ENCODE data around the gene PRPF38B. TPM values are rescaled to one million over a fixed set of nuclear protein-coding genes. Genes with fewer than 3 reads are reported as not detected.

The PRPF38B gene
- total and polyA plus RNA-seq, 9 of the 15 experiments (the other 6 are each of a cell fraction or from before 2014, with no cell fraction given): 25.3 to 85.5 (median 66.4) TPM

GRCh38 chr1:108704496-108704895 is 12.4 kb downstream of the PRPF38B start:
- Histone ChIP-seq H2AFZ (ENCODE audit: low read depth, low read length) (no peak overlapping the region), H3K79me2 (ENCODE audit: control insufficient read depth, insufficient read depth, low read length) (no peaks in the 10 kb centered on the region), H3K9me1 (ENCODE audit: control insufficient read depth, insufficient read depth, low read length) (no peaks in the 10 kb centered on the region), H3K4me2 (ENCODE audit: insufficient read depth, low read length) (no peak overlapping the region), H3K4me1 (replicated peaks in 1 of 2; ENCODE audit: control insufficient read depth in 2 of 2, insufficient read depth in 2 of 2, low read length in 2 of 2) (peaks cover 2 to 9% of the 10 kb centered on the region in 2 experiments; a peak in 4 of 5 replicates), H4K20me1 (replicated peaks; ENCODE audit: control insufficient read depth, insufficient read depth, low read length) (no peaks in the 10 kb centered on the region), H3K9me3 (replicated peaks; ENCODE audit: control insufficient read depth, insufficient read depth, low read depth, low read length) (no peaks in the 10 kb centered on the region), H3K27ac (ENCODE audit: extremely low read depth, low read depth, low read length) (no peak overlapping the region), H3K27me3 (ENCODE audit: control insufficient read depth in 2 of 2, insufficient read depth in 2 of 2, low read length in 2 of 2) (no peaks in the 10 kb centered on the region), H3K9ac (ENCODE audit: insufficient read depth in 1 of 2, low read depth in 2 of 2, low read length in 2 of 2) (no peak overlapping the region), H3K4me3 (no peak overlapping the region), H3K36me3 (ENCODE audit: control insufficient read depth, insufficient read depth, low read length) (peaks cover 28% of the 10 kb centered on the region)
- intact Hi-C loops (cut with micrococcal nuclease): no loop called here
- ChIA-PET CTCF (ENCODE audit: low intra/inter-chr PET ratio) (interaction anchor here (0.6 kb wide), 1 partner anchor 408 kb away, joined by 3 read pairs; a partner anchor contains a TSS), POLR2A (interaction anchor here (0.6 to 6.5 kb wide), 8 partner anchors 10 to 418 kb away, joined by 3 to 97 read pairs (median 8); partner anchors contain the start of gene PRPF38B)
- DNase-seq (ENCODE audit: extremely low read depth in 1 of 4, low spot score in 3 of 4) (no peak), ATAC-seq (no peak), FAIRE-seq (no peak)
- no peak for TF ChIP-seq ZNF644 (tag; IDR thresholded peaks at IDR 0.05; ENCODE audit: low read depth)
- TF ChIP-seq MLLT1 (IDR thresholded peaks at IDR 0.05): no peak
- TF ChIP-seq MLX (CRISPR knock-in tag; conservative IDR thresholded peaks at IDR 0.05): no peak
- no peak for TF ChIP-seq EP400 (IDR thresholded peaks at IDR 0.05)
- no peak for TF ChIP-seq VEZF1 (CRISPR knock-in tag; IDR thresholded peaks at IDR 0.05)
- TF ChIP-seq KDM1A (IDR thresholded peaks at IDR 0.05): no peak
- no peak for TF ChIP-seq NFATC3 (IDR thresholded peaks at IDR 0.05)
- no peak for TF ChIP-seq DPF2 (IDR thresholded peaks at IDR 0.05)
- TF ChIP-seq NCOA1 (IDR thresholded peaks at IDR 0.05; ENCODE audit: low read depth): no peak
- no peak for TF ChIP-seq HMBOX1 (IDR thresholded peaks at IDR 0.05)
- no peak for TF ChIP-seq MEF2D (tag; conservative IDR thresholded peaks at IDR 0.05; ENCODE audit: low read depth)
- no peak for TF ChIP-seq HDAC8 (tag; IDR thresholded peaks at IDR 0.05)
- TF ChIP-seq JUNB (CRISPR knock-in tag; conservative IDR thresholded peaks at IDR 0.05): no peak
- no TSS peak for BruUV-seq (replicated peaks)
- WGBS (ENCODE audit: insufficient coverage, low coverage, missing lambda C conversion rate): 37% methylated on average over 2 of the region's 2 CpGs
- in situ Hi-C loops (cut with MboI): no loop called here

Data from K562 (cell line).